GM23338 (cell line): Measurements from ENCODE around the gene SLC4A3. TPM values are rescaled to one million over a fixed set of nuclear protein-coding genes. Genes with fewer than 3 reads are reported as not detected.

Experiments
- ATAC-seq: fragments of 200-7000 bp; cut with Tn5 transposase; 3 replicates; pipeline ENCODE4 v1.9.1; 2020
- DNase-seq: peaks from one replicate; pipeline ENCODE4 v3.0.0-alpha.2; 2015; ENCODE audit warnings: low spot score
- H2AFZ ChIP-seq: fragments of 200-600 bp; sonication (generic); 2 replicates; pipeline ENCODE4 v1.8.0; 2016; ENCODE audit warnings: antibody characterized with exemption, mild to moderate bottlenecking, moderate library complexity
- H3F3A ChIP-seq: fragments of 200-600 bp; sonication (generic); replicated peaks from 2 replicates; pipeline ENCODE4 v1.8.0; 2017; ENCODE audit warnings: antibody characterized with exemption, mixed run types, low read depth
- H3K27ac ChIP-seq: fragments of 200-600 bp; sonication (generic); 2 replicates; pipeline ENCODE4 v1.6.1; 2016; ENCODE audit warnings: low read depth
- H3K27me3 ChIP-seq: fragments of 200-600 bp; sonication (generic); 2 replicates; pipeline ENCODE4 v1.8.0; 2016; ENCODE audit warnings: mild to moderate bottlenecking, mixed run types, moderate library complexity; ENCODE audit not compliant: insufficient read depth
- H3K36me3 ChIP-seq: fragments of 200-600 bp; sonication (generic); 2 replicates; pipeline ENCODE4 v1.8.0; 2016; ENCODE audit warnings: mild to moderate bottlenecking; ENCODE audit not compliant: insufficient read depth
- H3K4me1 ChIP-seq: fragments of 200-600 bp; sonication (generic); 2 replicates; pipeline ENCODE4 v1.8.0; 2016; ENCODE audit warnings: mild to moderate bottlenecking, moderate library complexity; ENCODE audit not compliant: insufficient read depth
- H3K4me2 ChIP-seq: fragments of 200-600 bp; sonication (generic); 2 replicates; pipeline ENCODE4 v1.7.1; 2017; ENCODE audit warnings: mixed run types
- H3K4me3 ChIP-seq: fragments of 200-600 bp; sonication (generic); 2 replicates; pipeline ENCODE4 v1.6.1; 2016; ENCODE audit warnings: mixed run types
- H3K79me2 ChIP-seq: fragments of 200-600 bp; sonication (generic); replicated peaks from 2 replicates; pipeline ENCODE4 v1.8.0; 2017; ENCODE audit warnings: mild to moderate bottlenecking; ENCODE audit not compliant: insufficient read depth
- H3K9me2 ChIP-seq: fragments of 200-600 bp; sonication (generic); 2 replicates; pipeline ENCODE4 v1.8.0; 2017; ENCODE audit not compliant: insufficient read depth
- H4K20me1 ChIP-seq: fragments of 200-600 bp; sonication (generic); replicated peaks from 2 replicates; pipeline ENCODE4 v1.8.0; 2017; ENCODE audit warnings: mild to moderate bottlenecking; ENCODE audit not compliant: insufficient read depth
- H3K27ac Mint-ChIP-seq: 2 replicates; pipeline ENCODE4 v1.8.0; 2020; ENCODE audit warnings: inconsistent platforms, mild to moderate bottlenecking, moderate library complexity, mixed read lengths
- H3K27me3 Mint-ChIP-seq: 3 replicates; pipeline ENCODE4 v1.8.0; 2022; ENCODE audit warnings: low read depth, mild to moderate bottlenecking, moderate library complexity, mixed read lengths, inconsistent platforms; ENCODE audit not compliant: insufficient read depth, poor library complexity
- H3K36me3 Mint-ChIP-seq: 3 replicates; pipeline ENCODE4 v1.8.0; 2021; ENCODE audit warnings: low read depth, mild to moderate bottlenecking, inconsistent platforms, moderate library complexity, mixed read lengths
- H3K4me1 Mint-ChIP-seq: 3 replicates; pipeline ENCODE4 v1.8.0; 2020; ENCODE audit warnings: mild to moderate bottlenecking, inconsistent platforms, mixed read lengths
- H3K4me3 Mint-ChIP-seq: 3 replicates; pipeline ENCODE4 v1.8.0; 2021; ENCODE audit warnings: moderate library complexity, mild to moderate bottlenecking, inconsistent platforms, mixed read lengths
- H3K9me3 Mint-ChIP-seq: 3 replicates; pipeline ENCODE4 v1.8.0; 2020; ENCODE audit warnings: moderate library complexity, mild to moderate bottlenecking, inconsistent platforms, mixed read lengths
- CREB1 ChIP-seq: fragments of 250-450 bp; sonication (Bioruptor Pico); IDR thresholded peaks from 2 replicates; pipeline ENCODE4 v1.5.0; 2020; ENCODE audit warnings: low read depth, mild to moderate bottlenecking, moderate library complexity
- CTCF ChIP-seq, 2 experiments: fragments of 200-600 bp in 1 of 2; sonication (generic) in 1 of 2; conservative IDR thresholded peaks; 2 replicates each; pipeline versions ENCODE4 v1.5.1 to v1.6.1; 2016 to 2017; ENCODE audit warnings: antibody characterized with exemption in 2 of 2, low read depth in 2 of 2, mild to moderate bottlenecking in 2 of 2, moderate library complexity in 1 of 2
- ETS1 ChIP-seq: IDR thresholded peaks from 2 replicates; pipeline ENCODE4 v1.6.1; 2016; ENCODE audit warnings: antibody characterized with exemption
- EZH2 ChIP-seq: fragments of 200-600 bp; sonication (generic); IDR thresholded peaks from one replicate; pipeline ENCODE4 v1.8.0; 2017; ENCODE audit warnings: antibody characterized with exemption, mild to moderate bottlenecking, low read depth; ENCODE audit not compliant: unreplicated experiment
- EZH2phosphoT487 ChIP-seq: fragments of 200-600 bp; sonication (generic); IDR thresholded peaks from one replicate; pipeline ENCODE4 v1.8.1; 2018; ENCODE audit warnings: antibody characterized with exemption; ENCODE audit not compliant: unreplicated experiment
- JUNB ChIP-seq: IDR thresholded peaks from one replicate; pipeline ENCODE4 v1.6.1; 2016; ENCODE audit warnings: antibody characterized with exemption; ENCODE audit not compliant: unreplicated experiment
- NANOG ChIP-seq: IDR thresholded peaks from 2 replicates; pipeline ENCODE4 v1.6.1; 2016; ENCODE audit warnings: antibody characterized with exemption, borderline replicate concordance
- ZNF114 ChIP-seq: fragments of 250-450 bp; sonication (Bioruptor Pico); IDR thresholded peaks from 2 replicates; pipeline ENCODE4 v1.5.0; 2020; ENCODE audit warnings: mild to moderate bottlenecking, moderate library complexity
- ZNF331 ChIP-seq: fragments of 250-450 bp; sonication (Bioruptor Pico); IDR thresholded peaks from 2 replicates; pipeline ENCODE4 v1.5.0; 2020; ENCODE audit warnings: low read depth, mild to moderate bottlenecking, moderate library complexity
- ZNF462 ChIP-seq: fragments of 250-450 bp; sonication (Bioruptor Pico); IDR thresholded peaks from 2 replicates; pipeline ENCODE4 v1.5.0; 2020; ENCODE audit warnings: mild to moderate bottlenecking, moderate library complexity
- polyA plus RNA-seq: library from polyadenylated mRNA; unstranded; fragments of >200 nt; fragmentation: Nextera tagmentation; extraction: Ambion mirVana; gene quantifications from 2 replicates; pipeline ENCODE4 v1.2.1, GENCODE V29; 2016
- total RNA-seq: library from RNA; depleted of rRNA; stranded (reverse); fragments of >200 nt; shearing (Covaris generic); gene quantifications from 2 replicates; pipeline ENCODE4 v1.2.3, GENCODE V29; 2014
- TF ChIP-seq, protein P1 (sequence below): IDR thresholded peaks from one replicate; pipeline ENCODE4 v1.6.1; 2018; ENCODE audit warnings: antibody characterized with exemption; ENCODE audit not compliant: unreplicated experiment

Gene SLC4A3
- total and polyA plus RNA-seq, 2 experiments from 2014 or later: 3.6 to 6.8 TPM

- TF ChIP-seq ZNF462 (CRISPR knock-in tag) (no peak), JUNB (no peak), ZNF114 (CRISPR knock-in tag) (no peak)
Measured at GRCh38 chr2:219648176-219648575, 20.7 kb downstream of the SLC4A3 start (continued).

DNA sequence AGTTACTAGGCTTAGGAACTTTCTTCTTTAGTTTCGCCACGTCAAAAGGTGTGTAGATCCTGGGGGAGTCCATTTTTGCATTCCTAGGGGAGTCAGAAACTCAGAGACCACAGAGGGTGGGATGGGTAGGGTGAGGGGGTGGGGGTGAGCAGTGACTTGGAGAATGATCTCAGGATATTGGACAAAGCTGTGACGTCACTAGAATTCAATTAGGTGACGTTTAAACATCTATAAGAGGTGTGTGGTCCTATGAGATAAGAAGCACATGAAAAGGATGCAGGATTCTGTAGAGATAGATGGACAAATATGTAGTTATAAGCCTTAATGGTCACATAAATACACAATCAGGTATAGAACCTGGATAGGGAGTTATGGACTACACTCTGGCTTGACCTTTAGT is 21.5 kb downstream of the SLC4A3 start:
- peaks cover 10% of the 10 kb centered on the region; the same call in 1 of the 2 replicates for H3K4me1 ChIP-seq
- Mint-ChIP-seq H3K4me3 (no peak overlapping the region), H3K27ac (no peak overlapping the region), H3K36me3 (no peaks in the 10 kb centered on the region), H3K27me3 (peaks cover 2% of the 10 kb centered on the region), H3K4me1 (peaks cover 15% of the 10 kb centered on the region), H3K9me3 (no peaks in the 10 kb centered on the region; the same call in 2 of the 3 replicates)
- DNase-seq: no peak
- no peaks in the 10 kb centered on the region for H3K27me3 ChIP-seq
- H3K4me3 ChIP-seq: no peak overlapping the region
- H3K4me2 ChIP-seq: no peak overlapping the region
- H3K36me3 ChIP-seq: no peaks in the 10 kb centered on the region
- H2AFZ ChIP-seq: no peak overlapping the region; the same call in 1 of the 2 replicates
- TF ChIP-seq NANOG (no peak), CTCF (conservative IDR thresholded peaks at IDR 0.05; ENCODE audit: low read depth in 2 of 2) (no peak), CREB1 (CRISPR knock-in tag) (no peak), ZNF114 (CRISPR knock-in tag) (no peak), ZNF331 (no peak), JUNB (no peak), EZH2phosphoT487 (no peak), ETS1 (no peak), EZH2 (no peak)
- TF ChIP-seq, protein P1, sequence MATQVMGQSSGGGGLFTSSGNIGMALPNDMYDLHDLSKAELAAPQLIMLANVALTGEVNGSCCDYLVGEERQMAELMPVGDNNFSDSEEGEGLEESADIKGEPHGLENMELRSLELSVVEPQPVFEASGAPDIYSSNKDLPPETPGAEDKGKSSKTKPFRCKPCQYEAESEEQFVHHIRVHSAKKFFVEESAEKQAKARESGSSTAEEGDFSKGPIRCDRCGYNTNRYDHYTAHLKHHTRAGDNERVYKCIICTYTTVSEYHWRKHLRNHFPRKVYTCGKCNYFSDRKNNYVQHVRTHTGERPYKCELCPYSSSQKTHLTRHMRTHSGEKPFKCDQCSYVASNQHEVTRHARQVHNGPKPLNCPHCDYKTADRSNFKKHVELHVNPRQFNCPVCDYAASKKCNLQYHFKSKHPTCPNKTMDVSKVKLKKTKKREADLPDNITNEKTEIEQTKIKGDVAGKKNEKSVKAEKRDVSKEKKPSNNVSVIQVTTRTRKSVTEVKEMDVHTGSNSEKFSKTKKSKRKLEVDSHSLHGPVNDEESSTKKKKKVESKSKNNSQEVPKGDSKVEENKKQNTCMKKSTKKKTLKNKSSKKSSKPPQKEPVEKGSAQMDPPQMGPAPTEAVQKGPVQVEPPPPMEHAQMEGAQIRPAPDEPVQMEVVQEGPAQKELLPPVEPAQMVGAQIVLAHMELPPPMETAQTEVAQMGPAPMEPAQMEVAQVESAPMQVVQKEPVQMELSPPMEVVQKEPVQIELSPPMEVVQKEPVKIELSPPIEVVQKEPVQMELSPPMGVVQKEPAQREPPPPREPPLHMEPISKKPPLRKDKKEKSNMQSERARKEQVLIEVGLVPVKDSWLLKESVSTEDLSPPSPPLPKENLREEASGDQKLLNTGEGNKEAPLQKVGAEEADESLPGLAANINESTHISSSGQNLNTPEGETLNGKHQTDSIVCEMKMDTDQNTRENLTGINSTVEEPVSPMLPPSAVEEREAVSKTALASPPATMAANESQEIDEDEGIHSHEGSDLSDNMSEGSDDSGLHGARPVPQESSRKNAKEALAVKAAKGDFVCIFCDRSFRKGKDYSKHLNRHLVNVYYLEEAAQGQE: no peak
- H3K9me2 ChIP-seq: no peaks in the 10 kb centered on the region
- H3K27ac ChIP-seq: no peak overlapping the region
- ATAC-seq: no peak
- H3K79me2 ChIP-seq: no peaks in the 10 kb centered on the region
- H3F3A ChIP-seq: no peaks in the 10 kb centered on the region
- H4K20me1 ChIP-seq: no peaks in the 10 kb centered on the region
